HG03442 (cell line): ENCODE results near the gene TBC1D10B.
A peak's percentile ranks its signal among the peaks of the same experiment; 100 is the strongest.

Experiments used
- ATAC-seq: cut with Tn5 transposase; IDR thresholded peaks from one replicate; pipeline ENCODE4 v1.9.1; 2021; ENCODE audit warnings: mild to moderate bottlenecking, moderate library complexity; ENCODE audit not compliant: unreplicated experiment

TBC1D10B gene

DNA sequence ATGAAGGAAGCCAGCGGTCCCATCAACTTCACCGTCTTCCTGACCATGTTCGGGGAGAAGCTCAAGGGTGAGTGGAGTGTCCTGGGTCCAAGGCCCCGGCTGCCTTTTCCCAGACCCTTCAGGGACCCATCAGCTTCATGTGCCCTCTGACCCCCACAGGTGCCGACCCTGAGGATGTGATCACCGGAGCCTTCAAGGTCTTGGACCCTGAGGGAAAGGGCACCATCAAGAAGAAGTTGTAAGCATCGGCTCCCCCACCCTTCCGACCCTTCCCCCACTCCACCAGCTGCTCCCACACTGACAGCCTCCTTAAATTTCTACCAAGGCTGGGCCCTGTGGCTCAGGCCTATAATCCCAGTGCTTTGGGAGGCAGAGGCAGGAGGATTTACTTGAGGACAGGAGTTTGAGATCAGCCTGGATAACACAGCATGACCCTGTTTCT lies 6.2 kb upstream of the TBC1D10B start:
- ATAC-seq: no peak

GRCh38 chr16:30375864-30376263 lies 5.6 kb upstream of the TBC1D10B start:
- ATAC-seq: no peak

- ATAC-seq: no peak
Observed at GRCh38 chr16:30374538-30374937, 4.2 kb upstream of the TBC1D10B start, which contains the start of gene MYL11. Gene MYL11 (plus strand): TSS chr16:30374802. CDS start chr16:30374858, 56 bp downstream.

DNA sequence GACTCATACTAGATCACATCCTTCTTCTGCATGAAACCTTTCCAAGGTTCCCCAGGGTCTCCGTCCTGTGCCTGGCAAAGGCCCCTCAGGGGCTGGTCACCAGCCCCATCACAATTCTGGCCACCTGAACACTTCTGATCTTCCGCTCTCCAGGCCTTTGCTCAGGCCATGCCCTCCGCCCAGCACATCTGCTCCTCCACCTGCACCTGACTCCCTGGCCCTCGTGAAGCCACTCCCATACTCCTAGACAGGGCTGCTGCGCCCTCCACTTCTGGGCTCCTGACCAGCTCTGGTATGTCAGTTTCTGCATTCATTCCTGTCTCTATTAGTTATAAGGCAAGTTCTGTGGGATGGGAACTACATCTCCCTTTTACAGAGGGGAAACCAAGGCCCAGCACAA lies 2.4 kb upstream of the TBC1D10B start:
- ATAC-seq: no peak

GRCh38 chr16:30372038-30372712 lies 1.9 kb upstream of the TBC1D10B start:
- no peak for ATAC-seq

GRCh38 chr16:30371248-30371816 lies 1.0 kb upstream of the TBC1D10B start:
- no peak for ATAC-seq

- ATAC-seq: peak; percentile 9
Observed at GRCh38 chr16:30369938-30370455, 297 bp downstream of the TBC1D10B start.

DNA sequence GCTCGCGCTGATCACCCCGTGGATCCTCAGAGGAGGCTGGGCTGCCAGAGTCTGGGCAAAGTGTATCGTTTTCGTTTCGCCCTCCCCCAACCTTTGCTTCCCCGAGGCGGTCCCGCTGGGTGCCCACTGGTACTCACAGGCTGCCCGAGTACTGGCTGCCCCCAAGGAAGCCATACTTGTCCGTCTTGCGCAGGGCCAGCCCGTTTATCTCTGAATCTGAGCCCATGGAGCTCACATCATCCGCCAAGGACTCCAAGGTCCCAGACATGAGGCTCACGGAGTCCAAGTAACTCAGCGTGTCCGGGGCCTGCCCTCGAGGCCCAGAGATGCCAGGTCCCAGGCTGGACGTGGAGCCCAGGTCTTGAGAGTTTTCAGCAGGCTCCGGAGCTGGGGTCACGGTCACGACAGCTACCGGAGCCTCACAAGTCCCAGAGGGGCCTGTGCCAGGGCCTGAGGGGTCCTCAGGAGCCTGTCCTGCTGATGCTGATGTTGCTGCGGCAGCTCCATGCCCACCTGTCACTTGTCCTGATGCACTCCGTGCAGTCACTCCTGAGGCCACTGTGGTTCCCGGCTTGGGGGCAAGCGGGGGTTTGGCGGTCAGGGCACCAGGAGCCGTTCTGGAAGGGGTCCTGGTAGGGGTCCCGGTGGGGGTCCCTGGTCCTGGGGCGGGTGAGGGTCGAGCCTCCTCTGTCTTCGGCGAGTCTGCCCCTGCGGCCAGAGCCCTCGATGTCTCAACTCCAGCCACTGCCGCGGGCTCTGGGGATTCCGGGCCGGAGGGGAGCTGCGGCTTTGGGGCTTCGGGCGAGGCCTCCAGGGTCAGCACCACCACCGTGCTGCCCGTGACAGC lies 980 bp downstream of the TBC1D10B start:
- no peak for ATAC-seq

DNA sequence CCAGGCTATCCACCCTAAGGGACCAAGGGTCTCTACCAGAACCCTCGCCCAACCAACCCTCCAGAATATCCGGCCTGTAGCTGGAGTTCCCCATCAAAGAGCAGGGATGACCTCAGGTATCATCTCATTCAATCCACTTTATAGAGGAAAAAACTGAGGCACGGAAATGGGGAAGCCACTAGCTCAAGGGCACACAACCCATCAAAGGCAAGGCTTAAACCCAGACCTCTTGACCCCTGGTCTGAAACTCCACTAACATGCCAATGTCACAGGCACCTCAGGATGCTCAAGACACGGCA lies 1.6 kb downstream of the TBC1D10B start:
- ATAC-seq: no peak

DNA sequence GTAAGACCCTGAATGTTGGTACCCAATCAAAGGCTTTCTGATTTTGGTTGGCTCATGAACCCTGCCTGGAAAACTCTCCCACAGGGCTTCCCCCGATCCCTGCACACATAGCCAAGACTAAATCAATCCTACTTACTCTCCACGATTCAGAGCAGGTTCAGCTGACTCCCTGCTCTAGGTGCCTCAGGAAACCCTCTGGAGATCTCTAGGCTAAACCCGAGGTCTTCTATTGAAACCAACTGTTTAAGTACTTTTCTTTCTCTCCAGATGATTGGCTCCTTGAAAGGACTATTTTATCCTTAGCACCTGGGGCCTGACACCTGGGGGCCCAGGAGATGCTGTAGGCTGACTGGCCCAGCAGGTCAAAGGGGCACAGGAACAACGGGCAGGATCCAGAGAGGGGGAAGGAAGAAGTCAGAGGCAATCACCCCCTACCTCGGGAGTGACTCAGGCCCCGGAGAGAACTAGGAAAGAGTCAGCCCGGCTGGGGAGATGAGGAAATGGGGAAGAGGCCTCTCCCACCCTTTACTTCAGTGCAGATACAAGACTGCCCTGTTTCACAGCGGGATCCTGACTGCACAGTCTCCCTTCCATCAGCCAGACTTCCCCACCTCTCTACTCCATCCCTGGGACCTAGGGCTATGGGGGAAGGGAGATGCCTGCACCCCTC lies 2.0 kb downstream of the TBC1D10B start:
- ATAC-seq: no peak

- no peak for ATAC-seq
Observed at GRCh38 chr16:30367349-30368009, 2.8 kb downstream of the TBC1D10B start.

- no peak for ATAC-seq
Observed at GRCh38 chr16:30366511-30366910, 3.8 kb downstream of the TBC1D10B start.

DNA sequence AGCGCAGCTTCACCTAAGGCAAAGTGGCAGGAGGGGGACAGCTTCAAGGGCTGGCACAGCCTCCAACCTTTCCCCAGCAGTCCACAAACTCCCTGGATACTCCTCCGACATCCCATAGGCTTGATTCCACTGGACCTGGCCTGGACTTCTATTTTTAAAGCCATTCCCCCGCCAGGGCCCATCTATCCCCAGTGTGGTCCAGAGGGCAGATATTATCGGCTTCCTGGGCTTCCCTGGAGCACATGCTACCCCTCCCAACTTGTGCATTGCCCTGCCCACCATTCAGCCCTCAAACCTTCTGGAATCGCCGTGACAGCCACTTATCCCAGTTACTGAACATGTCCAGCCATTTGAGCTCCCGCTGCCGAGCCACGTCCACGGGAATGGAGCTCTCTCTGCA lies 5.1 kb downstream of the TBC1D10B start:
- no peak for ATAC-seq

DNA sequence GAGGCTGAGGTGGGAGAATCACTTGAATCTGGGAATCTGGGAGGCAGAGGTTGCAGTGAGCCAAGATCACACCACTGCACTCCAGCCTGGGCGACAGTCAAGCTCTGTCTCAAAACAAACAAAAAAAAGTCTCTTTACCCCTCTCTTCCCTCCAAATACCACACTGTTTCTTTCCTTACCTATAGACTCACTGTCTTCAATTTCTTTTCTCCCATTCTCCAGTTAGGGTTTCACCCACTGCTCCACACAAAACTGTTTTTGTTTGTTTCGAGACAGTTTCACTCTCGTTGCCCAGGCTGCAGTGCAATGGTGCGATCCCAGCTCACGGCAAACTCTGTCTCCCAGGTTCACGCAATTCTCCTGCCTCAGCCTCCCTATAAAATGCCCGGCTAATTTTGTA lies 9.1 kb downstream of the TBC1D10B start:
- no peak for ATAC-seq

DNA sequence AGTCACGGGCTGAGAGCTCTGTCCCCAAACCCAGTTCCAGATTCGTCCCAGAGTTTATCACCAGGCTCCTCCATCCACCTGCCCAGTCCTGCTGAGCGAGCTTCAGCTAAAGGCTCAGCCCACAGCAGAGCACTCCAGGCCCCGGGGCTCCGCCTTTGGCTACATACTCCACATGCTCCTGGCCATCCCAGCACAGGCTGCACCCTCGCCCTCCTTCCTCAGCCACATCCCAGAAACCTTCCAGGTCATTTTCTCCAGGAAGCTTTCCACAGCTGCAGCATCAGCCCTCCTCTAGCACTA lies 10.5 kb downstream of the TBC1D10B start:
- ATAC-seq: no peak

DNA sequence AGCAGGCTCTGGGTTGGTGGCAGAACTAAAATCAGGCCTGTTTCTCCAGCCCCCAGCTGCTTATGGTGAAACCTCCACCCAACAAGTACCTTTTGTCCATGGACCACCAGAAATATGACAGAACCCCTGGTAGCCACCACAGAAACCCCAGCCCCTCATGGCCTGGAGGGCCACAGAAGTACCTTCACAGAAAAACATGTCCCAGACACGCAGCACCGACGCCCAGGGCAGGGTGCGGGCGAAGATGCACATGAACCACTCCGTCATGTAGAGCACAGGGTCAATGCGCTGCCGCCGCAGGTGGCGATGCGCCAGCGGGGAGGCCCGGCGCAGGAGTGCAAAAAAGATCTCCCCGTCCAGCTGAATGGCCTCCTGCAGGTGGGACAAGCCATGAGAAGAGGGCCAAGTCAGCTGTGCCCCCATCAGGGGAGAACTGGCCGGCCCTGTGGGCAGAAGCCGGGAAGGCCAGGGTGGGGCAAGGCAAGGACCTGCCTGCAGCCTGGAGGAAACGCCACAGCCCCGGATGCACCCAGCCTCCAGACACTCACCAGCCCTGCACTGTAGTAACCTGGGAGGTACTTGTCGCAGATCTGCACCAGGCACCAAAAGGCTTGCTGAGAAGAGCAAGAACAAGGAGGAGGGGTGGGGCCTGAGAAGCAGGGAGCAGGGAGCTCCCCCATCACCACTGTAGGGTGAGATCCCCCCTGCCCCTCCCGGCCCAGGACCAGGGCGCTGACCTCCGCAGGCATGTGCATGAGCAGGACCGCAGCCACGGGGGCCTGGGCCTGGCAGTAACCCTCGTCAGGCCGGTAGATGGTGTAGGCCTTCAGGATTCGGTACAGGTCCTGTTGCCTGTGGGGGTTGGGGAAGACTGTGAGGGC lies 11.1 kb downstream of the TBC1D10B start:
- ATAC-seq: no peak

GRCh38 chr16:30358577-30358936 lies 11.7 kb downstream of the TBC1D10B start:
- ATAC-seq: no peak

- no peak for ATAC-seq
Observed at GRCh38 chr16:30357715-30358576, 12.3 kb downstream of the TBC1D10B start.

DNA sequence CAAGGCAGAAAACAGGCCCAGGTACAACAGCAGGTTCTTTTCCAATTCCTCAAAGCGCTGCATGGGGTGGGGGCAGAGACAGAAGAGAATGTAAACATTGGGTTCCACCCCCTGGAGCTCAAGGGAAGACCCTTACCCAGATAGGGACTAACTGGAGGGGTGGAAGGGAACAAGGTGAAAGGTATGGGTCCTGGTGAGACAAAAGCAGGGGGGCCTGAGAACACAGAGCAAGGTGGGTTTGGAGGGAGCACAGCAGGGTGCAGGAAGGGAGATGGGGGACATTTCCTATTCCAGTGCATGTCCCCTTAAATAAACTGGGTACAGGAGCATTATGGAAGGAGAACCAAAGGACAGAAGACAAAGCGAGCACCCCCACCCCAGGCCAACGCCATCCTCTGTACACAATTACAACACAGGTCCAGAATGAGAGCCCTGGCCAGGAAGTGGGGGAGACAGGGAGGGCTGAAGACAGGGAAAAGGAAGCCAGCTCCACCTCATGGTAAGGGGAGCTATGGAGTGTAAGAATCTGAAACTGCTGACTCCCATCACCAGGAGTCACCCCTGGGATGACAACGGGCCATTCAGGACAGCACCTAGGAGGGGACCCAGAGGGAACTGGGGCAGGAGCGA lies 13.1 kb downstream of the TBC1D10B start:
- ATAC-seq: no peak
